Smooth muscle cell (in vitro differentiated cells): Measurements from ENCODE around the gene PTBP1. TPM values are rescaled to one million over a fixed set of nuclear protein-coding genes. Genes with fewer than 3 reads are reported as not detected.

Experiments
- DNase-seq: peaks from one replicate; lab custom pipeline; 2025; ENCODE audit not compliant: unreplicated experiment; lab: John Stamatoyannopoulos, UW
- H2AFZ ChIP-seq: fragments of 200-600 bp; sonication (generic); 2 replicates; pipeline ENCODE4 v1.6.0; 2016; ENCODE audit warnings: antibody characterized with exemption, low read depth, mild to moderate bottlenecking
- H3F3A ChIP-seq: fragments of 200-600 bp; sonication (generic); 2 replicates; pipeline ENCODE4 v1.6.0; 2017; ENCODE audit warnings: antibody characterized with exemption, low read depth
- H3K27ac ChIP-seq: fragments of 200-600 bp; sonication (generic); 2 replicates; pipeline ENCODE4 v1.5.1; 2016; ENCODE audit warnings: low read depth, mild to moderate bottlenecking
- H3K27me3 ChIP-seq: fragments of 200-600 bp; sonication (generic); 2 replicates; pipeline ENCODE4 v1.6.1; 2016; ENCODE audit warnings: low read depth, mild to moderate bottlenecking
- H3K36me3 ChIP-seq: fragments of 200-600 bp; sonication (generic); 2 replicates; pipeline ENCODE4 v1.5.1; 2016; ENCODE audit warnings: low read depth
- H3K4me1 ChIP-seq: fragments of 200-600 bp; sonication (generic); 2 replicates; pipeline ENCODE4 v1.5.1; 2016; ENCODE audit warnings: low read depth
- H3K4me2 ChIP-seq: fragments of 200-600 bp; sonication (generic); 2 replicates; pipeline ENCODE4 v1.6.0; 2016; ENCODE audit warnings: mild to moderate bottlenecking
- H3K4me3 ChIP-seq: fragments of 200-600 bp; sonication (generic); 2 replicates; pipeline ENCODE4 v1.5.1; 2016; ENCODE audit warnings: mild to moderate bottlenecking
- H3K79me2 ChIP-seq: fragments of 200-600 bp; sonication (generic); 2 replicates; pipeline ENCODE4 v1.6.0; 2016; ENCODE audit warnings: low read depth, mild to moderate bottlenecking
- H3K9ac ChIP-seq: fragments of 200-600 bp; sonication (generic); 2 replicates; pipeline ENCODE4 v1.6.0; 2016; ENCODE audit warnings: low read depth
- H3K9me3 ChIP-seq: fragments of 200-600 bp; sonication (generic); replicated peaks from 2 replicates; pipeline ENCODE4 v1.5.1; 2016; ENCODE audit warnings: low read depth
- H4K20me1 ChIP-seq: fragments of 200-600 bp; sonication (generic); 2 replicates; pipeline ENCODE4 v1.6.0; 2016; ENCODE audit warnings: low read depth
- WGBS: methylation state at CpG from one replicate; pipeline ENCODE4 v1.1.7; 2016; ENCODE audit warnings: low lambda C conversion rate; 5-methylcytosine and 5-hydroxymethylcytosine counted together
- polyA plus RNA-seq: library from polyadenylated mRNA; unstranded; fragments of >200 nt; fragmentation: Nextera tagmentation; extraction: Ambion mirVana; gene quantifications from 2 replicates; pipeline ENCODE4 v1.2.1, GENCODE V29; 2016
- total RNA-seq: library from RNA; depleted of rRNA; stranded (reverse); fragments of >200 nt; gene quantifications from 2 replicates; pipeline ENCODE4 v1.2.3, GENCODE V29; 2014
- TF ChIP-seq, protein P1 (sequence below): fragments of 200-600 bp; sonication (generic); IDR thresholded peaks from 2 replicates; pipeline ENCODE4 v1.5.1; 2017; ENCODE audit warnings: borderline replicate concordance, mild to moderate bottlenecking, antibody characterized with exemption; ENCODE audit not compliant: insufficient read depth, poor library complexity, severe bottlenecking

The PTBP1 gene
- total and polyA plus RNA-seq, 2 experiments from 2014 or later, result 167 to 226 TPM

DNA sequence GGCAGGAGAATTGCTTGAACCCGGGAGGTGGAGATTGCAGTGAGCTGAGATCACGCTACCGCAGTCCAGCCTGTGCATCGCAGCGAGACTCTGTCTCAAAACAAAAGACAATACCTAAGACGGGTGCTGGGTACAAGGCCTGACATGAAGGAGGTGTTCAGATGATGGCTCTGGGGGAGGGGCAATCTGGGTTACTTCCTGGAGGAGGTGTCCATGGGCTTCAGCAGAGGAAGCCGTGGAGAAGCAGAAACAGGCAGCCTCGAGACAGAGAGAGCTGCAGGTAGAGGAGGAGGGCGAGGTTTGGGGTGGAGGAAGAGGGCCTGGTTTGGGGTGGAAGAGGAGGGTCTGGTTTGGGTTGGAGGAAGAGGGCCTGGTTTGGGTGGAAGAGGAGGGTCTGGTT lies 42.7 kb upstream of the PTBP1 start:
- Histone ChIP-seq H3F3A (no peaks in the 10 kb centered on the region), H3K9ac (no peak overlapping the region), H3K79me2 (no peaks in the 10 kb centered on the region), H3K4me2 (no peak overlapping the region), H2AFZ (no peak overlapping the region), H3K4me1 (no peaks in the 10 kb centered on the region), H3K27ac (no peak overlapping the region), H4K20me1 (no peaks in the 10 kb centered on the region), H3K4me3 (no peak overlapping the region), H3K36me3 (no peaks in the 10 kb centered on the region), H3K27me3 (no peaks in the 10 kb centered on the region), H3K9me3 (no peaks in the 10 kb centered on the region)
- TF ChIP-seq, protein P1, sequence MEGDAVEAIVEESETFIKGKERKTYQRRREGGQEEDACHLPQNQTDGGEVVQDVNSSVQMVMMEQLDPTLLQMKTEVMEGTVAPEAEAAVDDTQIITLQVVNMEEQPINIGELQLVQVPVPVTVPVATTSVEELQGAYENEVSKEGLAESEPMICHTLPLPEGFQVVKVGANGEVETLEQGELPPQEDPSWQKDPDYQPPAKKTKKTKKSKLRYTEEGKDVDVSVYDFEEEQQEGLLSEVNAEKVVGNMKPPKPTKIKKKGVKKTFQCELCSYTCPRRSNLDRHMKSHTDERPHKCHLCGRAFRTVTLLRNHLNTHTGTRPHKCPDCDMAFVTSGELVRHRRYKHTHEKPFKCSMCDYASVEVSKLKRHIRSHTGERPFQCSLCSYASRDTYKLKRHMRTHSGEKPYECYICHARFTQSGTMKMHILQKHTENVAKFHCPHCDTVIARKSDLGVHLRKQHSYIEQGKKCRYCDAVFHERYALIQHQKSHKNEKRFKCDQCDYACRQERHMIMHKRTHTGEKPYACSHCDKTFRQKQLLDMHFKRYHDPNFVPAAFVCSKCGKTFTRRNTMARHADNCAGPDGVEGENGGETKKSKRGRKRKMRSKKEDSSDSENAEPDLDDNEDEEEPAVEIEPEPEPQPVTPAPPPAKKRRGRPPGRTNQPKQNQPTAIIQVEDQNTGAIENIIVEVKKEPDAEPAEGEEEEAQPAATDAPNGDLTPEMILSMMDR, result no peak
- no peak for DNase-seq
- WGBS, result 97% methylated on average over 9 of the region's 9 CpGs

DNA sequence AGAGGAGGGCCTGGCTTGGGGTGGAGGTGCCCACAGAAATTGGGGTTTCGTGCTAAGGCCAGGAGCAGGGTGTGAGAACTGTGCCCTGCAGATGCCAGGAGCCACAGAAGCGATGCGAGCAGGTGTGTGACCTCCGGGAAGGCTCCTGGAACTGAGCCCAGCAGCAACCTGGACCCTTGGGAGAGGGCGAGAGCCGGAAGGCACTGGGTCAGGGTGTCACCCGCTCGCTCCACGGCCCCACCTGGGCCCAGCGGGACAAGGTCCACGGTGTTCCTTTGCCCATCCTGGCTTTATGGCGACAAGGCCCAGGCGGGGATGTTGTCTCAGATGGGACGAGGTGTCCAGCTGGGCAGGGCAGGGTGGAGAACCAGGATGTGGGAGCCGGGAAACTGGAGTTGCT lies 42.2 kb upstream of the PTBP1 start:
- no peaks in the 10 kb centered on the region for H3K79me2 ChIP-seq
- H3K4me3 ChIP-seq, result no peak overlapping the region
- no peak overlapping the region for H3K4me2 ChIP-seq
- DNase-seq, result no peak
- TF ChIP-seq, protein P1, result no peak
- no peaks in the 10 kb centered on the region for H3K4me1 ChIP-seq
- H4K20me1 ChIP-seq, result no peaks in the 10 kb centered on the region
- no peak overlapping the region for H3K9ac ChIP-seq
- no peak overlapping the region for H3K27ac ChIP-seq
- no peaks in the 10 kb centered on the region for H3K9me3 ChIP-seq
- H3K27me3 ChIP-seq, result no peaks in the 10 kb centered on the region
- 91% methylated on average over 15 of the region's 15 CpGs for WGBS
- no peaks in the 10 kb centered on the region for H3K36me3 ChIP-seq
- no peak overlapping the region for H2AFZ ChIP-seq
- H3F3A ChIP-seq, result no peaks in the 10 kb centered on the region

DNA sequence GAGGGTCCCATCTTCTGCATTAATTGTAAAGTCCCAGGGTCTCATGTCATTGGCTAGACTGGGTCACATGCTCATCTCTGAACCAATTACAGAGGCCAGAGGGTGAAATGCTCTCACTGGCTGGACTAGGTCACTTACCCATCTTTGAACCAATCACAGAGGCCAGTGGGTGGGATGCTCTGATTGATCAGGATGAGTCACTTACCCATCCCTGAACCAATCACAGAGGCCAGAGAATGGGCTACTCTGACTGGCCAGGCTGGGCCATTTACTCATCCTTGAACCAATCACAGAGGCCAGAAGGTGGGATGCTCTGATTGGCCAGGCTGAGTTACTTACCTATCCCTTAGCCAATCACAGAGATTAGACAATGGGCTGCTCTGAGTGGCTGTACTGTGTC lies 41.0 kb upstream of the PTBP1 start:
- no peak overlapping the region for H3K27ac ChIP-seq
- TF ChIP-seq, protein P1, result no peak
- no peak overlapping the region for H2AFZ ChIP-seq
- no peaks in the 10 kb centered on the region for H3K27me3 ChIP-seq
- H3K4me3 ChIP-seq, result no peak overlapping the region
- H3K4me2 ChIP-seq, result no peak overlapping the region
- H3K4me1 ChIP-seq, result no peaks in the 10 kb centered on the region
- H3F3A ChIP-seq, result no peaks in the 10 kb centered on the region
- H3K79me2 ChIP-seq, result no peaks in the 10 kb centered on the region
- H3K9ac ChIP-seq, result no peak overlapping the region
- no peaks in the 10 kb centered on the region for H3K9me3 ChIP-seq
- no peaks in the 10 kb centered on the region for H4K20me1 ChIP-seq
- H3K36me3 ChIP-seq, result no peaks in the 10 kb centered on the region
- no peak for DNase-seq

DNA sequence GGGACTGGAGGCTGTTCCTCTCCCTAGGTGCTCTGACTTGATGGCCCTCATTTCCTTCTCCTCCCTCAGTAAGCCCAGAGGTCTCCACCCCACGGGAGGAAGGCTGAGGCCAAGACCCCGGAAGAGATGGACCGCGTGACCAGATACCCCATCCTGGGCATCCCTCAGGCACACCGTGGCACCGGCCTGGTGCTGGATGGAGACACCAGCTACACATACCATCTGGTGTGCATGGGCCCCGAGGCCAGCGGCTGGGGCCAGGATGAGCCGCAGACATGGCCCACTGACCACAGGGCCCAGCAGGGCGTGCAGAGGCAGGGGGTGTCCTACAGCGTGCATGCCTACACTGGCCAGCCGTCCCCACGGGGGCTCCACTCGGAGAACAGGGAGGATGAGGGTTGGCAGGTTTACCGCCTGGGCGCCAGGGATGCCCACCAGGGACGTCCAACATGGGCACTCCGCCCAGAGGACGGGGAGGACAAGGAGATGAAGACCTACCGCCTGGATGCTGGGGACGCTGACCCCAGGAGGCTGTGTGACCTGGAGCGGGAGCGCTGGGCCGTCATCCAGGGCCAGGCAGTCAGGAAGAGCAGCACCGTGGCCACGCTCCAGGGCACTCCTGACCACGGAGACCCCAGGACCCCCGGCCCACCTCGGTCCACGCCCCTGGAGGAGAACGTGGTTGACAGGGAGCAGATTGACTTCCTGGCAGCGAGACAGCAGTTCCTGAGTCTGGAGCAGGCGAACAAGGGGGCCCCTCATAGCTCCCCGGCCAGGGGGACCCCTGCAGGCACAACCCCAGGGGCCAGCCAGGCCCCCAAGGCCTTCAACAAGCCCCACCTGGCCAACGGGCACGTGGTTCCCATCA lies 40.2 kb upstream of the PTBP1 start:
- Histone ChIP-seq H3K27me3 (no peaks in the 10 kb centered on the region), H3K4me2 (no peak overlapping the region), H3K27ac (no peak overlapping the region), H3F3A (no peaks in the 10 kb centered on the region), H3K4me3 (no peak overlapping the region), H3K4me1 (no peaks in the 10 kb centered on the region), H3K36me3 (no peaks in the 10 kb centered on the region), H4K20me1 (no peaks in the 10 kb centered on the region), H3K9me3 (no peaks in the 10 kb centered on the region), H2AFZ (no peak overlapping the region), H3K79me2 (no peaks in the 10 kb centered on the region), H3K9ac (no peak overlapping the region)
- TF ChIP-seq, protein P1, result no peak
- 94% methylated on average over 31 of the region's 36 CpGs for WGBS
- DNase-seq, result no peak
